GM23338 (cell line): ENCODE measurements around the gene ALS2. TPM values are rescaled to one million over a fixed set of nuclear protein-coding genes. Genes with fewer than 3 reads are reported as not detected.

Source experiments
- ATAC-seq: fragments of 200-7000 bp; cut with Tn5 transposase; 3 replicates; pipeline ENCODE4 v1.9.1; 2020
- DNase-seq: peaks from one replicate; pipeline ENCODE4 v3.0.0-alpha.2; 2015; ENCODE audit warnings: low spot score
- H2AFZ ChIP-seq: fragments of 200-600 bp; sonication (generic); 2 replicates; pipeline ENCODE4 v1.8.0; 2016; ENCODE audit warnings: antibody characterized with exemption, mild to moderate bottlenecking, moderate library complexity
- H3F3A ChIP-seq: fragments of 200-600 bp; sonication (generic); replicated peaks from 2 replicates; pipeline ENCODE4 v1.8.0; 2017; ENCODE audit warnings: antibody characterized with exemption, mixed run types, low read depth
- H3K27ac ChIP-seq: fragments of 200-600 bp; sonication (generic); 2 replicates; pipeline ENCODE4 v1.6.1; 2016; ENCODE audit warnings: low read depth
- H3K27me3 ChIP-seq: fragments of 200-600 bp; sonication (generic); 2 replicates; pipeline ENCODE4 v1.8.0; 2016; ENCODE audit warnings: mild to moderate bottlenecking, mixed run types, moderate library complexity; ENCODE audit not compliant: insufficient read depth
- H3K36me3 ChIP-seq: fragments of 200-600 bp; sonication (generic); 2 replicates; pipeline ENCODE4 v1.8.0; 2016; ENCODE audit warnings: mild to moderate bottlenecking; ENCODE audit not compliant: insufficient read depth
- H3K4me1 ChIP-seq: fragments of 200-600 bp; sonication (generic); 2 replicates; pipeline ENCODE4 v1.8.0; 2016; ENCODE audit warnings: mild to moderate bottlenecking, moderate library complexity; ENCODE audit not compliant: insufficient read depth
- H3K4me2 ChIP-seq: fragments of 200-600 bp; sonication (generic); 2 replicates; pipeline ENCODE4 v1.7.1; 2017; ENCODE audit warnings: mixed run types
- H3K4me3 ChIP-seq: fragments of 200-600 bp; sonication (generic); 2 replicates; pipeline ENCODE4 v1.6.1; 2016; ENCODE audit warnings: mixed run types
- H3K79me2 ChIP-seq: fragments of 200-600 bp; sonication (generic); replicated peaks from 2 replicates; pipeline ENCODE4 v1.8.0; 2017; ENCODE audit warnings: mild to moderate bottlenecking; ENCODE audit not compliant: insufficient read depth
- H3K9me2 ChIP-seq: fragments of 200-600 bp; sonication (generic); 2 replicates; pipeline ENCODE4 v1.8.0; 2017; ENCODE audit not compliant: insufficient read depth
- H4K20me1 ChIP-seq: fragments of 200-600 bp; sonication (generic); replicated peaks from 2 replicates; pipeline ENCODE4 v1.8.0; 2017; ENCODE audit warnings: mild to moderate bottlenecking; ENCODE audit not compliant: insufficient read depth
- H3K27ac Mint-ChIP-seq: 2 replicates; pipeline ENCODE4 v1.8.0; 2020; ENCODE audit warnings: inconsistent platforms, mild to moderate bottlenecking, moderate library complexity, mixed read lengths
- H3K27me3 Mint-ChIP-seq: 3 replicates; pipeline ENCODE4 v1.8.0; 2022; ENCODE audit warnings: low read depth, mild to moderate bottlenecking, moderate library complexity, mixed read lengths, inconsistent platforms; ENCODE audit not compliant: insufficient read depth, poor library complexity
- H3K36me3 Mint-ChIP-seq: 3 replicates; pipeline ENCODE4 v1.8.0; 2021; ENCODE audit warnings: low read depth, mild to moderate bottlenecking, inconsistent platforms, moderate library complexity, mixed read lengths
- H3K4me1 Mint-ChIP-seq: 3 replicates; pipeline ENCODE4 v1.8.0; 2020; ENCODE audit warnings: mild to moderate bottlenecking, inconsistent platforms, mixed read lengths
- H3K4me3 Mint-ChIP-seq: 3 replicates; pipeline ENCODE4 v1.8.0; 2021; ENCODE audit warnings: moderate library complexity, mild to moderate bottlenecking, inconsistent platforms, mixed read lengths
- H3K9me3 Mint-ChIP-seq: 3 replicates; pipeline ENCODE4 v1.8.0; 2020; ENCODE audit warnings: moderate library complexity, mild to moderate bottlenecking, inconsistent platforms, mixed read lengths
- CREB1 ChIP-seq: fragments of 250-450 bp; sonication (Bioruptor Pico); IDR thresholded peaks from 2 replicates; pipeline ENCODE4 v1.5.0; 2020; ENCODE audit warnings: low read depth, mild to moderate bottlenecking, moderate library complexity
- CTCF ChIP-seq, 2 experiments: fragments of 200-600 bp in 1 of 2; sonication (generic) in 1 of 2; conservative IDR thresholded peaks; 2 replicates each; pipeline versions ENCODE4 v1.5.1 to v1.6.1; 2016 to 2017; ENCODE audit warnings: antibody characterized with exemption in 2 of 2, low read depth in 2 of 2, mild to moderate bottlenecking in 2 of 2, moderate library complexity in 1 of 2
- ETS1 ChIP-seq: IDR thresholded peaks from 2 replicates; pipeline ENCODE4 v1.6.1; 2016; ENCODE audit warnings: antibody characterized with exemption
- EZH2 ChIP-seq: fragments of 200-600 bp; sonication (generic); IDR thresholded peaks from one replicate; pipeline ENCODE4 v1.8.0; 2017; ENCODE audit warnings: antibody characterized with exemption, mild to moderate bottlenecking, low read depth; ENCODE audit not compliant: unreplicated experiment
- EZH2phosphoT487 ChIP-seq: fragments of 200-600 bp; sonication (generic); IDR thresholded peaks from one replicate; pipeline ENCODE4 v1.8.1; 2018; ENCODE audit warnings: antibody characterized with exemption; ENCODE audit not compliant: unreplicated experiment
- JUNB ChIP-seq: IDR thresholded peaks from one replicate; pipeline ENCODE4 v1.6.1; 2016; ENCODE audit warnings: antibody characterized with exemption; ENCODE audit not compliant: unreplicated experiment
- NANOG ChIP-seq: IDR thresholded peaks from 2 replicates; pipeline ENCODE4 v1.6.1; 2016; ENCODE audit warnings: antibody characterized with exemption, borderline replicate concordance
- POLR2AphosphoS5 ChIP-seq: IDR thresholded peaks from 2 replicates; pipeline ENCODE4 v1.6.1; 2016; ENCODE audit warnings: antibody characterized with exemption, low read depth
- REST ChIP-seq: IDR thresholded peaks from one replicate; pipeline ENCODE4 v1.6.1; 2018; ENCODE audit warnings: antibody characterized with exemption; ENCODE audit not compliant: unreplicated experiment
- STAT1 ChIP-seq: IDR thresholded peaks from one replicate; pipeline ENCODE4 v1.6.1; 2016; ENCODE audit warnings: antibody characterized with exemption; ENCODE audit not compliant: unreplicated experiment
- ZNF114 ChIP-seq: fragments of 250-450 bp; sonication (Bioruptor Pico); IDR thresholded peaks from 2 replicates; pipeline ENCODE4 v1.5.0; 2020; ENCODE audit warnings: mild to moderate bottlenecking, moderate library complexity
- ZNF331 ChIP-seq: fragments of 250-450 bp; sonication (Bioruptor Pico); IDR thresholded peaks from 2 replicates; pipeline ENCODE4 v1.5.0; 2020; ENCODE audit warnings: low read depth, mild to moderate bottlenecking, moderate library complexity
- polyA plus RNA-seq: library from polyadenylated mRNA; unstranded; fragments of >200 nt; fragmentation: Nextera tagmentation; extraction: Ambion mirVana; gene quantifications from 2 replicates; pipeline ENCODE4 v1.2.1, GENCODE V29; 2016
- total RNA-seq: library from RNA; depleted of rRNA; stranded (reverse); fragments of >200 nt; shearing (Covaris generic); gene quantifications from 2 replicates; pipeline ENCODE4 v1.2.3, GENCODE V29; 2014

ALS2 gene
- total and polyA plus RNA-seq, 2 experiments from 2014 or later, result 9.6 to 43.3 TPM

GRCh38 chr2:201707753-201708152, 73.0 kb downstream of the ALS2 start:
- H3K36me3 ChIP-seq, result peaks cover 30% of the 10 kb centered on the region; the same call in 1 of the 2 replicates
- no peak overlapping the region for H3K27ac Mint-ChIP-seq
- H3K4me3 Mint-ChIP-seq, result no peak overlapping the region

GRCh38 chr2:201707142-201707541, 73.6 kb downstream of the ALS2 start:
- no peak for DNase-seq
- Histone ChIP-seq H3K79me2 (no peaks in the 10 kb centered on the region), H3K36me3 (peaks cover 30% of the 10 kb centered on the region; the same call in 1 of the 2 replicates), H4K20me1 (no peaks in the 10 kb centered on the region), H3K27me3 (no peaks in the 10 kb centered on the region), H3K4me2 (no peak overlapping the region), H3K27ac (no peak overlapping the region), H3F3A (no peaks in the 10 kb centered on the region), H3K4me3 (no peak overlapping the region), H3K9me2 (no peaks in the 10 kb centered on the region), H2AFZ (no peak overlapping the region), H3K4me1 (no peaks in the 10 kb centered on the region)
- Mint-ChIP-seq H3K4me3 (no peak overlapping the region), H3K27me3 (no peaks in the 10 kb centered on the region), H3K4me1 (no peaks in the 10 kb centered on the region), H3K36me3 (peaks cover 24% of the 10 kb centered on the region), H3K9me3 (no peaks in the 10 kb centered on the region), H3K27ac (no peak overlapping the region)
- ATAC-seq, result no peak
- no peak for TF ChIP-seq ZNF331 (CRISPR knock-in tag)
- TF ChIP-seq STAT1, result no peak
- TF ChIP-seq REST, result no peak
- no peak for TF ChIP-seq JUNB
- TF ChIP-seq NANOG, result no peak
- TF ChIP-seq POLR2AphosphoS5, result no peak
- TF ChIP-seq EZH2phosphoT487, result no peak
- TF ChIP-seq ETS1, result no peak
- no peak for TF ChIP-seq ZNF114 (CRISPR knock-in tag)
- TF ChIP-seq CREB1, result no peak
- no peak for TF ChIP-seq EZH2

More at GRCh38 chr2:201707753-201708152, 73.0 kb downstream of the ALS2 start:
- Histone ChIP-seq H3F3A (no peaks in the 10 kb centered on the region), H3K4me2 (no peak overlapping the region), H3K9me2 (no peaks in the 10 kb centered on the region), H3K27ac (no peak overlapping the region), H3K79me2 (no peaks in the 10 kb centered on the region), H4K20me1 (no peaks in the 10 kb centered on the region), H3K4me3 (no peak overlapping the region), H2AFZ (no peak overlapping the region), H3K27me3 (no peaks in the 10 kb centered on the region), H3K4me1 (no peaks in the 10 kb centered on the region)
- Mint-ChIP-seq H3K9me3 (no peaks in the 10 kb centered on the region), H3K36me3 (peaks cover 24% of the 10 kb centered on the region), H3K4me1 (no peaks in the 10 kb centered on the region), H3K27me3 (no peaks in the 10 kb centered on the region)
- peak in 1 of 2 experiments; percentile 27; a peak in 1 of 4 replicates for TF ChIP-seq CTCF (conservative IDR thresholded peaks at IDR 0.05; ENCODE audit: low read depth in 2 of 2)
- no peak for TF ChIP-seq CREB1
- ATAC-seq (no peak), DNase-seq (no peak)
